Forelimb muscle (tissue), 1 donor: Measurements from ENCODE around the gene TATDN2. TPM values are rescaled to one million over a fixed set of nuclear protein-coding genes. Genes with fewer than 3 reads are reported as not detected.

Experiments
- DNase-seq: peaks from one replicate; pipeline ENCODE4 v3.0.0-alpha.2; 2013; ENCODE audit warnings: low read depth
- polyA plus RNA-seq: library from polyadenylated mRNA; unstranded; fragments of 120-200 nt; gene quantifications from one replicate; pipeline ENCODE4 v1.2.1, GENCODE V29; 2013; ENCODE audit not compliant: insufficient read length

The TATDN2 gene
- polyA plus RNA-seq, 1 donor, result 15.6 TPM

DNA sequence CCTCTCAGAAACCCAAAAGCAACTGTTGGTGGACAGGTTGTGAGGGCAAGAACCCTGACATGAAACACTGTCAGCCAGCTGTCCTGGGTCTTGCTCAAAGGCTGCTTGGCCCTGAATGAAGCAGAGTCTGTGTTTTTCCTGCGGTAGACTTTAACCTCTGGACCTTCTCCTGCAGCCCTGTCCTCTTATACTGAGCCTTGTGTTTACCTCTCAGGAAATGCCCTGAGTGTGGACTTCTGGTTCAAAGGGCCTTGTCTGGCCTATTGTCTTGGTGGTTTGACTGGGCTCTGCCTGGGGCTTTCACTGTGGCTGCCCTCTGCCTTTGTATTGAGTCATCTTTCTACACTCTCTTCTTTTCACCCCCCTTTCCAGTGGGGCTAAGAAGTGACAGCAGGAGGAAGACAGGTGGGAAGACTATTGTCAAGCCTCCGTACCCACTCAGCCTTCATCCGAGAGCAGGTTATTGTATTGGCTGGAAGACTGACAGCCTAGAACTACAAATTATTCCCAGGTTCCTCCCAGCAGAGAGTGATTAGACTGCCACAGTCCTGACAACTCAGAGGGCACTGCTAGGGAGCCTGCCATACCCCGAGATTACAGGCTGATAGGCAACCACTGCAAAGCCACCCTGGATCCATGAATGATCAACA, 69.2 kb downstream of the TATDN2 start:
- no peak for DNase-seq

DNA sequence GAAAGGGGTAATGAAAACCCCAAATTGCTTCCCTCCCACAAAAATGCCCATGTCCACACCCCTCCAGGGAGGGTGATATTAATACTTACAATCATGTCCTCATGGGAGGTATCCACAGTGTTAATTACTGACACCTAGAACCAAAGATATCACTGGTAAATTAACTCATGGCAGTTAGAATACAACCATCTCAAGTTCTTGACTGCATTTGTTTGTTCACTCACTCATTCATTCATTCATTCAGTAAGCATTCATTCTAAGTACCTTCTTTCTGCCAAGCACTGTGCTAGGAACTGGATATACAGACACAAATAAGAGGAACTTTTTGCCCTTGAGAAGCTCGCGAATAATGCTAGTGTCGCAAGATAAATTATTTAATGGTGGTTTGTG, 69.7 kb downstream of the TATDN2 start:
- DNase-seq, result no peak

GRCh38 chr3:10319251-10319650, 71.0 kb downstream of the TATDN2 start:
- no peak for DNase-seq

GRCh38 chr3:10319804-10320203, 71.5 kb downstream of the TATDN2 start:
- DNase-seq, result no peak

DNA sequence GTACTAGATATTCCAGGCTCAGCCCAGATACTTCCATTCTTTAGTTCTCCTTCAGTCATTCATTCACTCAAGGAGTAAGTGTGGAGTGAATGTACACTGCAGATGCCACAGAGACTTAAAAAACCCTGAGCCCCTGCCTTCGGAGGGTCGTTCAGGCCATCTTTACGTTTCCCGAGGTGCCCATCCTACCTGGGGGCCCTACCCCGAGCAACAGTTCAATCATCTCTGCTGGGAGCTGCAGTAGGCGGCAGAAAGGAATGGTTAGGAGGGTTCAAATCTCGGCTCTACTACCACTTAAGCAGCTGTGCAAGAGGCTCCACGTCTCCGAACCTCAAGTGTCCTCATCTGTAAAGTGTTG, 72.0 kb downstream of the TATDN2 start:
- no peak for DNase-seq

GRCh38 chr3:10321630-10322351, 73.5 kb downstream of the TATDN2 start:
- no peak for DNase-seq

DNA sequence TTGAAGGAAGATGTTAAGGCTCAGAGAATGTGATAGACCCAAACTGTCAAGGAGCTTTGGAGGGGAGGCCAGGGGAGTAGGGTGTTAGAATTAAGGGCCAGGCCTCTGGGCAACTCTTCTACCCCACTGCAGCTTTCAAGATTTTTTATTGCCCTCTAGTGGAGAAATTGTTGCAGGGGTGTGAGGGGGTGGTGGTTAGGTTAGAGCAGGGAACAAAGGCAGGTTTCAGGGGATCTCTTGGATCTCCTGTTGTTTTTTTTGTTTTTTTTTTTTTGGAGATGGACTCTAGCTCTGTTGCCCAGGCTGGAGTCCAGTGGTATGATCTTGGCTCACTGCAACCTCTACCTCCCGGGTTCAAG, 74.1 kb downstream of the TATDN2 start:
- DNase-seq, result no peak

GRCh38 chr3:10327592-10327991, 79.3 kb downstream of the TATDN2 start:
- no peak for DNase-seq

DNA sequence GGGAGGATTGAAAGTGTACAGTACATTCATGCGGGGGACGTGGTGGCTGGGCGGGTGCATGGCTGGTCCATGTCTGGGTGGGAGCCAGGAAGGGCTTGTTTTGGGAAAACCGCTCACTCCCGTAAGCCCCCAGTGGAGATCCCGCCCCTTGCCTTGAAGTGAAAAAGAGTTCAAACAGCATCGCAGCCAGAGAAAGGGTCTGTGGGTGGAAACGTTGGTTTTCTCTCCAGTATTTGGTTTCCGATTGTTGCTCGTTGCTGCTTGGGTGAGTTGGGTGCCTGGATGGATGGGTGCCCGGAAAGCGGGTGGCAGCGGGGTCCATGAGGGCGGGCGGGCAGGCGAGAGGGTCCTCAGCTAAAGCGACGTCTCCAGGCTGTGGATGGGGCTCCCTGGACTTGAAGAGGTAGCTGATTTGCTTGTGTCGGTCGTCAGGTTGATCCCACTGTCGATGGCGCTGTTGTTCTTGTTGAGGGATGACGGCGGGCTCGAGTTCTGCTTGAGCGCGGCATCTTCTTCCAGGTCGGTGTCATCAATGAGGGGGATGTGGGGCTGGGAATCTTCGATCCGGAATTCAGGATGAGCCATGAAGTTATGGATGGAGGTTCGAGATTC, 80.3 kb downstream of the TATDN2 start:
- no peak for DNase-seq

GRCh38 chr3:10329495-10330015, 81.3 kb downstream of the TATDN2 start:
- no peak for DNase-seq

DNA sequence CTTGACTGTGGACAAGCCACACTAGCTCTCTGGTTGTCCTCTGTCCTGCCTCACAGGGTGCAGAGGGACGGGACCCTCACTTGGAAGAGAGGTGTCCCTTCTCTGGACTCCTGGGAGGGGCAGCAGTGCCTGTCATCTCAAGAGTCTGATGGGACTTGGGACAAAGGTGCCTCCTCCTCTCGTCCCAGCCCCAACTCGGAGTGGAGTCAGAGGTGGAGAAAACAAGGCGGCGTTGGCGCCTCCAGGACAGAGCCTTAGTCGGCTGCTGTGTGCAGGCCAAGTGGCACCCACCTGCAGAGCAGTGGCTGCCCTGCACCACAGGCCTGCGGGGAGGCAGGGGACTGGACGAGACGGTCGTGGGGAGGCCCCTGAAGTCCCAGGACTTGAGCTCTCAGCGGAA, 82.1 kb downstream of the TATDN2 start:
- DNase-seq, result no peak

Other genes with a start within 250 kb of the TATDN2 start
- 6.9 TPM for gene FANCD2, start 222.0 kb upstream of the TATDN2 start, polyA plus RNA-seq
- 0.30 TPM for gene FANCD2OS, start 140.2 kb upstream of the TATDN2 start, polyA plus RNA-seq
- gene BRK1, start 132.8 kb upstream of the TATDN2 start, polyA plus RNA-seq, result 127 TPM
- gene VHL, start 106.7 kb upstream of the TATDN2 start, polyA plus RNA-seq, result 43.8 TPM
- 0.94 TPM for gene IRAK2, start 83.5 kb upstream of the TATDN2 start, polyA plus RNA-seq
- 0.89 TPM for gene GHRL, start 44.5 kb downstream of the TATDN2 start, polyA plus RNA-seq
- 99.7 TPM for gene SEC13, start 72.7 kb downstream of the TATDN2 start, polyA plus RNA-seq